ENCODE results near the gene USP21.

The USP21 gene

GRCh38 chr1:161171696-161172095, 12.4 kb downstream of the USP21 start:
- TF ChIP-seq GATA1 (IDR thresholded peaks at IDR 0.05; ENCODE audit: low read depth, low read length) = no peak
- TF ChIP-seq POLR2A (IDR thresholded peaks at IDR 0.05; ENCODE audit: low read length) = peak; percentile 6
- no peak for DNase-seq

GRCh38 chr1:161172349-161172748, 13.0 kb downstream of the USP21 start:
- DNase-seq = no peak
- TF ChIP-seq POLR2A (IDR thresholded peaks at IDR 0.05; ENCODE audit: low read length) (no peak), GATA1 (IDR thresholded peaks at IDR 0.05; ENCODE audit: low read depth, low read length) (no peak)

GRCh38 chr1:161172776-161173376, 13.6 kb downstream of the USP21 start:
- TF ChIP-seq GATA1 (IDR thresholded peaks at IDR 0.05; ENCODE audit: low read depth, low read length) = no peak
- peak; percentile 14 for TF ChIP-seq POLR2A (IDR thresholded peaks at IDR 0.05; ENCODE audit: low read length)
- DNase-seq = no peak

GRCh38 chr1:161173711-161174110, 14.4 kb downstream of the USP21 start:
- TF ChIP-seq POLR2A (IDR thresholded peaks at IDR 0.05; ENCODE audit: low read length) = no peak
- TF ChIP-seq GATA1 (IDR thresholded peaks at IDR 0.05; ENCODE audit: low read depth, low read length) = no peak
- no peak for DNase-seq

- no peak for DNase-seq
- TF ChIP-seq POLR2A (IDR thresholded peaks at IDR 0.05; ENCODE audit: low read length) (peak; percentile 31), GATA1 (IDR thresholded peaks at IDR 0.05; ENCODE audit: low read depth, low read length) (no peak)
These were observed 15.6 kb downstream of the USP21 start for GRCh38 chr1:161174911-161175310.

- DNase-seq = no peak
- no peak for TF ChIP-seq POLR2A (IDR thresholded peaks at IDR 0.05; ENCODE audit: low read length)
- TF ChIP-seq GATA1 (IDR thresholded peaks at IDR 0.05; ENCODE audit: low read depth, low read length) = no peak
These were observed 16.6 kb downstream of the USP21 start for GRCh38 chr1:161175771-161176453.

- peak in 1 of 2 experiments; percentile 64 for DNase-seq
- TF ChIP-seq POLR2A (IDR thresholded peaks at IDR 0.05; ENCODE audit: low read length) (no peak), GATA1 (IDR thresholded peaks at IDR 0.05; ENCODE audit: low read depth, low read length) (no peak)
These were observed 17.3 kb downstream of the USP21 start for GRCh38 chr1:161176468-161177111.

- DNase-seq = peak; percentile 90 to 94
- TF ChIP-seq POLR2A (IDR thresholded peaks at IDR 0.05; ENCODE audit: low read length) (peak; percentile 94), GATA1 (IDR thresholded peaks at IDR 0.05; ENCODE audit: low read depth, low read length) (no peak)
These were observed 18.0 kb downstream of the USP21 start, which contains the start of gene B4GALT3 for GRCh38 chr1:161177112-161177935. B4GALT3 (minus strand) TSS chr1:161177507; CDS start chr1:161176060, 1,447 bp downstream.

- TF ChIP-seq POLR2A (IDR thresholded peaks at IDR 0.05; ENCODE audit: low read length) (no peak), GATA1 (IDR thresholded peaks at IDR 0.05; ENCODE audit: low read depth, low read length) (no peak)
These were observed 18.6 kb downstream of the USP21 start for GRCh38 chr1:161177936-161178244.

GRCh38 chr1:161179698-161180097, 20.4 kb downstream of the USP21 start:
- no peak for TF ChIP-seq POLR2A (IDR thresholded peaks at IDR 0.05; ENCODE audit: low read length)
- TF ChIP-seq GATA1 (IDR thresholded peaks at IDR 0.05; ENCODE audit: low read depth, low read length) = no peak
- no peak for DNase-seq

More at GRCh38 chr1:161177936-161178244, 18.6 kb downstream of the USP21 start:
- no peak for DNase-seq

- TF ChIP-seq POLR2A (IDR thresholded peaks at IDR 0.05; ENCODE audit: low read length) (no peak), GATA1 (IDR thresholded peaks at IDR 0.05; ENCODE audit: low read depth, low read length) (no peak)
- DNase-seq = no peak
These were observed 21.3 kb downstream of the USP21 start for GRCh38 chr1:161180639-161181038.

- peak; percentile 19 to 57 for DNase-seq
These were observed 22.9 kb downstream of the USP21 start for GRCh38 chr1:161182214-161182613.

GRCh38 chr1:161185282-161185682, 26.0 kb downstream of the USP21 start:
- no peak for TF ChIP-seq POLR2A (IDR thresholded peaks at IDR 0.05; ENCODE audit: low read length)
- TF ChIP-seq GATA1 (IDR thresholded peaks at IDR 0.05; ENCODE audit: low read depth, low read length) = no peak
- peak; percentile 22 to 34 for DNase-seq

More at GRCh38 chr1:161182214-161182613, 22.9 kb downstream of the USP21 start:
- TF ChIP-seq GATA1 (IDR thresholded peaks at IDR 0.05; ENCODE audit: low read depth, low read length) (no peak), POLR2A (IDR thresholded peaks at IDR 0.05; ENCODE audit: low read length) (no peak)

Measured in erythroblast (primary cell).